Measurements from ENCODE around the gene HYAL3. TPM values are rescaled to one million over a fixed set of nuclear protein-coding genes. Genes with fewer than 3 reads are reported as not detected.

HYAL3 gene
- total and polyA plus RNA-seq, 8 donors = 0.46 to 2.1 (median 0.77) TPM

GRCh38 chr3:50304601-50305000, 5.4 kb upstream of the HYAL3 start:
- Histone ChIP-seq H3K4me1 (peaks cover 8 to 12% (median 8%) of the 10 kb centered on the region in 3 donors), H3K27me3 (no peaks in the 10 kb centered on the region), H3K4me3 (no peak overlapping the region), H3K36me3 (no peaks in the 10 kb centered on the region), H3K27ac (no peak overlapping the region), H3K9me3 (no peaks in the 10 kb centered on the region)
- TF ChIP-seq CTCF (IDR thresholded peaks at IDR 0.05) = no peak
- FAIRE-seq = no peak
- DNase-seq = no peak
- no peak for ATAC-seq
- intact Hi-C loops (cut with DNase I) = no loop called here

DNA sequence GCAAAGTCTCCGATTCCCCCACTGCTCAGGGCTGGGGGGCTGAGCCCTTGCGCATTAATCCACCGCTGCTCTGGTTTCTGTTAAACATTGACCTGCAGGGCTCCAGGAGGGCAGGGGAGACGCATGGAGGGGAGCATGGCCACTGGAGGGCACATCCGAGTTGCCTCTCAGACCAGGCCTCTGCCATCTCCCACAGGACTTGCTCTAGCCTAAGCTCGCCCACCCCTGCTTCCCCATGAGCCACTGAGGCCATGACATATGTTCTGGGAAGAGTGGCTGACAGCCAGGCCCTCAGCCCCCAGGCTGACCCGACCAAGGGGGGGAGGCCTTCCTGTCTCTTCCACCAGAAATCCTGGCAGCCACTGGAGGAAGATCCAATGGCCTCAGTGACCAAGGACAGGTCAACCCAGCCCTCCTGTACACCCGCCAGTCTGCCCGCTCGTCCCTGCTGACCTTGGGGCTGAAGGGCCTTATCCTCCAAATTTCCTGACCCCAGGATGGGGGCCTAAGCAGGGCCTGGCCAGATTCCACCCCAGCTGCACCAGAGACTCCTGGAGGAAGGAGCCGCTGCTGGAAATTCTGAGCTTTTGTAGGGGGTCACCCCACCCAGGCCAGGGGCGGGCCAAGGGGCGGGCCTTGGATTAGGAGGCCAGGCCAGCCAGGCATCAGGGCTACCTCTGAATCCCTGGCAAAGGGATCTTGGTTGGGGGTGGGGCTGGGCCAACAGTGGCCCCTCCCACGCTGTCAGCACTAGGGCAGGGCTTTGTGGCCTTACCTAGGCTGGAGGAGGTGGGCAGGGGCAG, 4.0 kb upstream of the HYAL3 start, which contains the start of gene HYAL1:
HYAL1 (minus strand) TSS at position 562 of the 803 bp plus-strand sequence. CDS start 618 bp downstream, outside the sequence.
- ATAC-seq (peak in 3 of 4 donors; percentile 3 to 27 (median 23)), FAIRE-seq (no peak), DNase-seq (peak in 5 of 6 donors; percentile 58 to 88 (median 73))
- intact Hi-C loops (cut with DNase I) = no loop called here
- no peak for TF ChIP-seq CTCF (IDR thresholded peaks at IDR 0.05)
- H3K4me3 ChIP-seq = peak within 1 kb of the TSS in 2 of 4 donors; percentile 18 to 26
- no peaks in the 10 kb centered on the region for H3K36me3 ChIP-seq
- H3K9me3 ChIP-seq = no peaks in the 10 kb centered on the region
- WGBS, 2 donors = 45 to 52% methylated on average over 14 of the region's 14 CpGs
- H3K4me1 ChIP-seq = peaks cover 11 to 14% (median 11%) of the 10 kb centered on the region in 3 donors
- peak within 1 kb of the TSS; percentile 58 to 78 (median 70) for H3K27ac ChIP-seq
- H3K27me3 ChIP-seq = no peaks in the 10 kb centered on the region

- Histone ChIP-seq H3K9me3 (no peaks in the 10 kb centered on the region), H3K27ac (peak overlapping the region; percentile 58 to 78 (median 70)), H3K27me3 (no peaks in the 10 kb centered on the region), H3K4me3 (peak overlapping the region in 2 of 4 donors; percentile 18 to 26), H3K36me3 (no peaks in the 10 kb centered on the region), H3K4me1 (peaks cover 11 to 14% (median 11%) of the 10 kb centered on the region in 3 donors)
- DNase-seq = peak in 1 of 6 donors; percentile 30
- no peak for ATAC-seq
- 81 to 84% methylated on average over 32 of the region's 32 CpGs for WGBS, 2 donors
- intact Hi-C loops (cut with DNase I) = no loop called here
- no peak for FAIRE-seq
- no peak for TF ChIP-seq CTCF (IDR thresholded peaks at IDR 0.05)
Observed at GRCh38 chr3:50302095-50303012, 3.1 kb upstream of the HYAL3 start.

DNA sequence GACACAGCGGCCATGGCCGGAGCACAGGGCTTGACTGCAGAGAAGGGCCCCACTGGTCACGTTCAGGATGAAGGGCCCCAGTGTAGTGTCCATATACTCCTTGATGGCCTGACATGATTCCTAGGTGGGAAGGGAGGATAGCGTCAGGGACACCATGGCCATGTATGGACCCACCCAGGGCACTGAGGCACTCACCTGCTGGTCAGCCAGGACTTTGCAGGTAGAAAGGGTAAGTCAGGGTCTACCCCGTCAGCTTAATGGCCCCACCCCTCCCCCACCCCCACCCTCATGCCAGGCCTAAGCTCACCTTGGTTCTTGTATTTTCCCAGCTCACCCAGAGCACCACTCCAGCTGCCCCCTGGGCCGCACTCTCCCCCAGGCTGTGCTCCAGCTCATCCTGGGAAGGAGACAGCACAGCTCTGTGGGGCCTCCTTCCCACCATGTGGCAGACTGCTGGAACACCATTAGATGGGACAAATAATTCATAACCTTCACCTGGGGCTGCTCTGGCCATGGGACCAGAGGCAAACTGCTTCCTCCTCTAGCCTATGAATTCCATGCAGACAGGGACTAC, 1.6 kb upstream of the HYAL3 start:
- peak overlapping the region in 1 of 4 donors; percentile 80 for H3K27ac ChIP-seq
- H3K4me1 ChIP-seq = peaks cover 11 to 14% (median 11%) of the 10 kb centered on the region in 3 donors
- WGBS, 2 donors = 88 to 89% methylated on average over 6 of the region's 6 CpGs
- H3K9me3 ChIP-seq = no peaks in the 10 kb centered on the region
- no peak for ATAC-seq
- no peak for DNase-seq
- no peaks in the 10 kb centered on the region for H3K27me3 ChIP-seq
- TF ChIP-seq CTCF (IDR thresholded peaks at IDR 0.05) = no peak
- peak overlapping the region in 1 of 4 donors; percentile 67 for H3K4me3 ChIP-seq
- intact Hi-C loops (cut with DNase I) = no loop called here
- no peaks in the 10 kb centered on the region for H3K36me3 ChIP-seq
- no peak for FAIRE-seq

Data from pancreas (tissue), 10 donors.